Measurements from ENCODE around the gene R3HDM4.

The R3HDM4 gene

DNA sequence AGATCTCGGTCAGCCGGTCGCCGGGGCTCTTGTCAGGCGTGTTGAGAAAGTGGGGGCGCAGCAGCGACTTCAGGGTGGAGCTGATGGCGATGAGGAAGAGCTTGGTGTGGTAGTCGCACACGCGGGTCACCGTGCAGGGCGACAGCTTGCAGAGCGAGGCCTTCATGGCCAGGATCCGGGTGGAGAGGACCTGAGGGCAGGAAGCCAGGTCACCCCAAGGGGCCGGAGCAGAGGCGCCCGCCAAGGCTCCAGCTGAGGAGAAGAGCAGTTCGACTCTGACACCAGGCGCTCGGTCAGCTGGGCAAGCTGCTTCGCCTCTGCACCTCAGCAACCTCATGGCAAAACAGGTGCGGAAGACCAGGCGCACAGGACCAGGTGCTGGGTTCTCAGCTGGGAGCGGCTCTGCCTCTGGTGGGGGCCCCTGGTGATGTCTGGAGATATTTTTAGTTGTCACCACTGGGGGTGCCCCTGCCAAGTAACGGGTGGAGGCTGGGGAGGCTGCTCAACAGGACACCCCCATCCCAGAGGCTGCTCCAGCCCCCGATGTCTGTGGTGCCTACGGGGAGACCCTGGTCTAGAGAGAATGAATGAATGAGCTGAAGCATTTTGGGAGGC is 37.6 kb downstream of the R3HDM4 start:
- no peak for DNase-seq (ENCODE audit: low spot score)

DNA sequence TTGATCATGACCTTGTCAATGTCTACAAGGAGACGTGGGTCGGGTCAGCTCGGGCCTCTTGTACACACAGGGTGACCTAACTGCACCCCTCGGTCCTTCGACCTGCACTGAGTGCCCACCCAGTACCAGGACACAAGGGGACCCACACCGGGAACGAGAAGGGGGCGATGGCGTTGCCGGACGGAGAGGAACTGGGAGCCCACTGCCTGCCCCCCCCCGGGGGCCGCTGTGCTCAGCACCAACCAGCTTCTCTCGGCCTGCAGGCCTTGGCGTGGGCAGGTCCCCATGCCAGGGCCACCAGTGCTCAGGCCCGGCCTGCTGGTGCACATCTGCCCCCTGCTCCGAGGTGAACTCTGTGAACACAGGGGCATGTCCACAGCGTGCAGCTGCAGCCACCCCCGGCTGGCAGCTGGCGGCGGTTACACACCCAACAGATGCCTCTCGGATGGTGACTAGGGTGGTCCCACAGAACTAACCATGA is 39.4 kb downstream of the R3HDM4 start:
- DNase-seq (ENCODE audit: low spot score) = no peak

DNA sequence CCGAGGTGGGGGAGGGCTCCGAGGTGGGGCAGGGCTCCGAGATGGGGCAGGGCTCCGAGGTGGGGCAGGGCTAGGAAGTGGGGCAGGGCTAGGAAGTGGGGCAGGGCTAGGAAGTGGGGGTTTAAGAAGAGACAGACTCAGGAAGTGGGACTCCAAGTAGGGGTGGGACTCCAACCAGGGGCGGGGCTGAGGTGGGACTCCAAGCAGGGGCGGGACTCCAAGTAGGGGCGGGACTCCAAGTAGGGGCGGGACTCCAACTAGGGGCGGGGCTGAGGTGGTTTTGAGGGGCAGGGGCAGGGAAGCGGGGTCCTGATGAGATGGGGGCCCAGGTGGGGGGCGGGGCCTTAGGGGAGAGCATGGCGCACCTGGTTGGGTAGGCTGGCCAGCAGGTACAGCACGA is 39.9 kb downstream of the R3HDM4 start:
- peak; percentile 79 for DNase-seq (ENCODE audit: low spot score)

DNA sequence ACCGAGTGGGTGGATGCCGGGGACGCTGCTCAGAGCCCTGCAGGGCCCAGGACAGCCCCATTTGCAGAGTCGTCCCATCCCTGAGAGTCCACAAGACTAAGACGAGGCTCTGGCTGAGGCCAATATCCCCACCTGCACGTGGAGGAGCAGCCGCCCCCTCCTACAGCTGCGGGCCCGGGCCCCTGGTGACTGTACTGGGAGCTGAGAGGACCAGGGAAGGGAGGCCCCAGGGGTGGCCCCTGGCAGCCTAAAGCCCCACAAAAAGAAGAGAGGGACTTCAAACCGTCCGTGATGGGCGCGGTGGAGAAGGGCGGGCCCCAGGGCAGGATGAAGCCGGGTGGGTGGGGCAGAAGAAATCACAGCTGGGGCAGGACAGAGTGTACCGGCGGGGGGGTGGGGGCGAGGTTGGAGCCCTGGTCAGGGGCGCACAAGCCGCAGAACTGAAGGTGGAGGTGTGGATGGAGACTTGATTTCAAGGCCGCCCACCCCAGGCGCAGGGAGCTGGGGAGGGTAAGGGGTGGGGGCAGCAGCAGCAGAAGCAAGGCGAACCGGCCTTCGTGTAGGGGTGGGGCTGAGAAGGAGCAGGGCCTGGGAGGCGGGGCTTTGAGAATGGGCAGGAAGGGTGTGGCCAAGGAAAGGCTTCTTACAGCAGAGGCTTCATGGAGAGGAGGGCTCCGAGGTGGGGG is 40.6 kb downstream of the R3HDM4 start:
- peak; percentile 82 for DNase-seq (ENCODE audit: low spot score)

- no peak for DNase-seq (ENCODE audit: low spot score)
Measured at GRCh38 chr19:871446-872265, 41.4 kb downstream of the R3HDM4 start.

DNA sequence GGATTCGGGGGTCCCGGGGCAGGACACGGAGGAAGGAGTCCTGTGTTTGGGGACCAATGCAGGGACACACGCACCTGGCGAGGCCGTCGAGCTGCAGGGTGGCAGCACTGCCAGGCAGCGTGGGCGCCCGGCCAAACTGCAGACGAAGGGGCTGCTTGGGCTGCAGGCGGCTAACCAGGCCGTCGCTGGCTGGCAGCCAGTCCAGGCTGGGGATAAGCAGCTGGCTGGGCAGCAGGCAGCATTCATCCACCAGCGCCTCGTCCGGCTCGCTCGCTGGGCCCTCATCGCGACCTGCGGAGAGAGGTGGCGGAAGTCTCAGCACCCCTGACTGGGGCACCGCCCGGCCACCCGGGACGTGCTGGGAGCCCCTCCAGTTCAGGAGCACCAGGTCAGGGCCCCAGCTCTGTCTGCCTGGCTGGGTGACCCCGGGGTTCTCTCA is 42.0 kb downstream of the R3HDM4 start:
- DNase-seq (ENCODE audit: low spot score) = no peak

DNA sequence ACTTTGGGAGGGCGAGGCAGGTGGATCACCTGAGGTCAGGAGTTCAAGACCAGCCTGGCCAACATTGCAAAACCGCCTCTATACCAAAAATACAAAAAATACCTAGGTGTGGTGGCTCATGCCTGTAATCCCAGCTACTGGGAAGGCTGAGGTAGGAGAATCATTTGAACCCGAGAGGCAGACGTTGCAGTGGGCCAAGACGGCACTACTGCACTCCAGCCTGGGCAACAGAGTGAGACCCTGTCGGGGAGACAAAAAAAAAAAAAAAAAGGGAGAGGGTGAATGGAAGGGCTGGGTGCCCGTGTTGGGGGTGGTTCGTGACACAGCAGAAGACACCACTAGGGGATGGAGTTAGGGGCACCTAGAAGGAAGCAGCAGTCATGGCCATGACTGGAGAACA is 42.7 kb downstream of the R3HDM4 start:
- no peak for DNase-seq (ENCODE audit: low spot score)

DNA sequence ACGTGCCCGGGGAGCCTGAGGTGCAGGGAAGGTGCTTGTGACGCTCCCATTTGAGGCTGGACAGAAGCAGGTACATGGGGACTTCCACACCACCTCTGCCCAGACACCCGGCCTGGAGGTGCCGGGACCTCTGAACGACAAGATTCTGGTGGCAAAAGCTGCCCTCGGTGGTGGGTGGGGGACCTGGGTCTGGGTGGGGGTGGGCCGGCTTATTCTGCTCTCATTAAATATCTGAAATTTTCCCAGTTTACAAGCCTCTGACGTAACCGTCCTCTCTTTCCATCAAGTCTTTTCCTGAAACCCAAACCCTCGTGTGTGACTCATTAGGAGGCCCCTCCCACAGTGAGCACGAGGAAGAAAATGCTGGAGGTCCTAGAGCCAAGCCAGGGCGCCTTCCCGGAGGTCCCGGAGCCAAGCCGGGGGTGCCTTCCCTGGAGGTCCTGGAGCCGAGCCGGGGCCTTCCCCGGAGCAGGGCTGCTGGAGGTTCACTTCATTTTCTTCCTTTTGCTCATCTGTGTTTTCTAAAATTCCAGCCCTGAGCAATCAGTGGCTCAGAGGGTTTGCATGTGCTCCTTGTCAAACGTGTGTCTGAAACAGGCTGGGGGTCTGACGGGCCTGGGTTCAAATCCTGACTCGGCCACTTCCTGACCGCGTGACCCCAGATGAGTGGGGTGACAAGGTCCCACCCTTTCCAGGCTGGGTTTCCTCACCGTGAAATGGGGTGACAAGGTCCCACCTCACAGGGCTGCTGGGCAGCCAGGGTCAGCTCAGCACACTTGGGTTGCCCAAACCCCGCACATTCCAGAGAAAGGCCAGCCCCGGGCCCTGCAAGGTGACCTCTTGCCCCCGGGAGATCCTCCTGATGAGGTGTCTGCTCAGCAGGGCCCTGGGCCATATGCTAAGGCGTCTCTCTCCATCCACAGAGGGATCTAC is 43.5 kb downstream of the R3HDM4 start:
- no peak for DNase-seq (ENCODE audit: low spot score)

DNA sequence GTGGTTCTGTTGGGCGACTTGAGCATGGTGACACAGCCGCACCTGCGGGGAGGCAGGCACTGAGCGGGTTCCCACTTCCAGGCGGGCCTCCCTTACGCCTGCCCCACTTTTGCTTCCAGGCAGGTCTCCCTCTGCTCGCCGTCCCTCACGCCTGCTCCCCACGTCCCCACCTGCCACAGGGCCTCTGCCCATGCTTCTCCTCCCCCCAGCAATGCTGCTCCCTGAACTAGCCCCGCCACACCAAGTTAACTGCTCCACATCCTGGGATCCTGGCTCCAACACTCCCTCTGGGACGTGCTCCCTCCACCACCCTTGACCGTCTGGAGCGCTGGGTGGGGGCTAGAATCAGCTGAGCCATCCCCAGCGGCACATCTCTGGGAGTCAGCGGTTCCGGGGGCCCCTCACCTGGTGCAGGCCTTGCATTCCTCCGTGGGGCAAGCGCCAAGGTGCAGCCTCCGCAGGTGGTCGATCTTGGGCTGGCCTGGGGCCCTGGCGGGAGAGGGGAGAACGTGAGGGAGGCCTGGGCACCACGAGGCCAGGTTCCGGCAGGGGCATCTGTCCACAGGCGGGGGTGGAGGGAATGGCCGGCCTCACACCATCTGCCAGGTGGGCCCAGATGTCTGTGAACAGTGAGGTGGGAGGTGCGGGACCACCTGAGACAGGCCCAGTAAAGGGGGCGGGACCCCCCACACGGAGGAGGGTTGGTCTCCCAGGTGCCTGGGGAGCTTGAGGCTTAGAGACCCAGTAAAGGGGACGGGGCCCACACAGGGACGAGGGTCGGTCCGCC is 44.4 kb downstream of the R3HDM4 start:
- no peak for DNase-seq (ENCODE audit: low spot score)

DNA sequence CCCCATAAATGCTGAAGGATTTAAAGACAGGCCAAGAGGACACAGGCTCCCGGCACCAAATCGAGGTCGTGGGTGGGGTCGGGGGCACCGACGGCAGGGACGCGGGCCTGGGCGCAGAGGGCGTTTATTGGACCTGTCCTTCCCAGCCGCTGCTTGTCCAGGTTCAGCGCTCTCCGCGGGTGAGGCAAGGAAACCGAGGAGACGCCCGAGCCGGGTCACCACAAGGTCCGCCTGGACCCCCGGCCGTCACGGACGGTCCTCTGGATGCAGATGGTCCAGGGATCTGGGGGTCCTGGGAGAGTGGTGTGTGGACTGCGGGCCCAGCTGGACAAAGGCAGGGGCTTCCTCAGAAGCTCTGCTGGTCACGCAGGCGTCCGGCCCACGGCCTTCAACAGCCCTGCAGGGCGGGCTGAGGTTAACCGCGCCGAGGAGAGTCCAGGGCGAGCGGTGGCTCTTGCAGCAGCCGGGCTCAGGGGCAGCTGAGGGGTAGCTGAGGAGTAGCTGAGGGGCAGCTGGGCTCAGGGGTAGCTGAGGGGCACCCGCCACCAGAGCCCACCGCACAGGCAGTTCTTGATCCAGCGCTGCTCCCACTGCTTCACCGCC is 45.1 kb downstream of the R3HDM4 start:
- no peak for DNase-seq (ENCODE audit: low spot score)

GRCh38 chr19:867301-867793 is 45.7 kb downstream of the R3HDM4 start:
- no peak for DNase-seq (ENCODE audit: low spot score)

- no peak for DNase-seq (ENCODE audit: low spot score)
Measured at GRCh38 chr19:866769-867300, 46.2 kb downstream of the R3HDM4 start.

DNA sequence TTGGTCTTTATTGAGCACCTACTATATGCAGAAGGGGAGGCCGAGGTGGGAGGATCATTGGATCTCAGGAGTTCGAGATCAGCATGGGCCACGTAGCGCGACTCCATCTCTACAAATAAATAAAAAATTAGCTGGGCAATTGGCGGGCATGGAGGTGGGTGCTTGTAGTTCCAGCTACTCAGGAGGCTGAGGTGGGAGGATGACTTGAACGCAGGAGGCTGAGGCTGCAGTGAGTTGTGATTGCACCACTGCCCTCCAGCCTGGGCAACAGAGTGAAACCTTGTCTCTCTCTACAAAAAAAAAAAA is 49.8 kb downstream of the R3HDM4 start:
- no peak for DNase-seq (ENCODE audit: low spot score)

GRCh38 chr19:862581-863314 is 50.3 kb downstream of the R3HDM4 start:
- peak; percentile 70 for DNase-seq (ENCODE audit: low spot score)

DNA sequence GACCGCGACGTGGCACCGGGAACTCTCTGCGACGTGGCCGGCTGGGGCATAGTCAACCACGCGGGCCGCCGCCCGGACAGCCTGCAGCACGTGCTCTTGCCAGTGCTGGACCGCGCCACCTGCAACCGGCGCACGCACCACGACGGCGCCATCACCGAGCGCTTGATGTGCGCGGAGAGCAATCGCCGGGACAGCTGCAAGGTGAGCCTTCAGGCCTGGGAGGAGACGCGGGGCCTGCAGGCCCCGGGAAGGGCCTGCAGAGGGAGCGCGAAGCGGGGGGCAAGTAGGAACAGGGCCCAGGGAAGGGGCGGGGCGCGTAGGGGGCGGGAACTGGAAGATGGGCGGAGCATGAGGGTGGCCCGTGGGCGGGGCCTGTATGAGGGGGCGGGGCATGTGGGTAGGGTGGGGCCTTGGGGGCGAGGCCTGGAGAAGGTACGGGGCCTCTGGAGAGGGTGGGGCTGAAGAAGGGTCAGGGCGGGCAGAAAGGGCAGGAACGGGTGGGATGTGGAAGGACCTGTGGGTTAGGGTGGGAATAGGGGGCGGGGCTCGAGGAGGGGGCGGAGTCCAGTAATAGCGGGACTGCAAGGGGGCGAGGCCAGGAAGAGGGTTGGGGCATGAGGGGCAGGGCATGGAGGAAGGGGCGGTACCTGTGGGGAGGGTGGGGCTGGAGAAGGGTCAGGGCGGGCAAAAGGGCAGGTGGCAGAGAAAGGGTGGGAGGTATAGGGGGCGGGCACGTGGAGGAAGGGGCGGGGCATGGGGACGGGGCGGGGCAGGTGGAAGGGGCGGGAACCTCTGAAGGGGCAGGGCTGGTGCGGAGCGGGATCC is 51.1 kb downstream of the R3HDM4 start:
- peak; percentile 46 for DNase-seq (ENCODE audit: low spot score)

DNA sequence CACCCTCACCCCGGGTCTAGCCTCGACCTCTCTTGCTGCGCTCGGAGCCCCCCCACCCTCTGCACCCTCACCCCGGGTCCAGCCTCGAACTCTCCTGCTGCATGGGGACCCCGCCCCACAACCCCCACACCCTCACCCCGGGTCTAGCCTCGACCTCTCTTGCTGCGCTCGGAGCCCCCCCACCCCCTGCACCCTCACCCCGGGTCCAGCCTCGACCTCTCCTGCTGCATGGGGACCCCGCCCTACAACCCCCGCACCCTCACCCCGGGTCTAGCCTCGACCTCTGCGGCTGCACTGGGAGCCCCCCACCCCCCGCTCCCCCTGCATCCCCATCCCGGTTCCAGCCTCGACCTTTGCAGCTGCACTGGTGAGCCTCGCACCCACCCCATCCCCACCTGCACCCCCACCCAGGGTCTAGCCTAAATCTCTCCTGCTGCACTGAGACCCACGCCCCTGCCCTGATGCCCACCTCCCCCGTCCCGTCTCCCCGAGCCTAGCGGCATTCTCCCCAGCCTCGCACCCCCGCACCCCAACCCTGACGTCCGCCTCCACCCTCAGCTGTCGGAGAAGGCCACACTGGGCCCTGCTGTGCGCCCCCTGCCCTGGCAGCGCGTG is 51.8 kb downstream of the R3HDM4 start:
- no peak for DNase-seq (ENCODE audit: low spot score)

DNA sequence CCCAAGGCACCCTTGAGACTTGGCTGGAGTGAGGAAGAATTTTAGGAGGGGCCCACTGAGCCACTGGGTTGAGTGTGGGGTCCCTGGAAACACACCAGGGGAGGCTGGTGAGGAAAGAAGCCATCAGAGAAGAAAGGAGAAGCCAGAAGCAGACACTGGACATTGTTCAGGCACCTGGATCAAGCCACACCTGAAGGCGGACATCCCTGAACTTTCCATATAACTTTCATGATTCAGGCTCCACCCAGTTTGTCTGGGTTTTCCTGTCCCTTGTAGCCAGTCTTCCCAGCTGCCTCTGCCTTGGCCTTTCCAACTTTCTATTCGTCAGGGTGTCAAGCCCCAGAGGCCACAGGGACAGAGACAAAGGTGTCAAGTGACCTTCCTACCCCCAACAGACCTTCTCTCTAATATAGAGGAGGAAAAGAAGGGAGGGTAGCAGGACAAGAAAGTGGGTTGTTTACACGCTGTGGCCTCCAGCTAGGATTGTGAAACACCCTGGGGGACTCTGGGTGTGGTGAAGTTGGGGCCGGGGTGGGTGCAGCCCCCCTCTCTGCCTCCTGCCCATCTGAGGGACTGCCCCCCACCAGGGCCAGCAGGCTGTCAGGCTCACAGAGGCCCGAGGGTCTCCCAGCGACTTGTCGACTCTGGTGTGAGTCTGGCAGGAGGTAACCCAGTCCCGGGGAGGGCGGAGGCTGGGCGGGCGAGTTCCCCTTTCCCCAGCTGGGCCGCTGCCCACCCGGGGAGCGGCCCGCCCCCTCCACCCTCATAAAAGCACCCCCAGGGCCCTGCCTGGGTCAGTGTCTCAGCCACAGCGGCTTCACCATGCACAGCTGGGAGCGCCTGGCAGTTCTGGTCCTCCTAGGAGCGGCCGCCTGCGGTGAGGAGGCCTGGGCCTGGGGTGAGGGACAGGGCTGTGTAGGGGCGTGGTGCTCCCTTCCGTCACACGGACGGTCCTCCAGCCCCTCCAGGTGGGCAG is 53.9 kb downstream of the R3HDM4 start, which contains the start of gene CFD:
Gene CFD, plus strand, starts transcription at position 797 of the 976 bp plus-strand sequence. Its CDS starts 26 bp downstream, at position 823.
- DNase-seq (ENCODE audit: low spot score) = no peak
